Measurements from ENCODE around the gene CKMT2. TPM values are rescaled to one million over a fixed set of nuclear protein-coding genes. Genes with fewer than 3 reads are reported as not detected.
A peak's percentile ranks its signal among the peaks of the same experiment; 100 is the strongest.
"Not testable (repeated sequence)": the region's sequence is repeated elsewhere in the genome, so short reads cannot be mapped to it uniquely, and the experiment has no call there.

CKMT2 gene
- total RNA-seq, 4 donors from 2014 or later = 2.1 TPM; not detected in 3

DNA sequence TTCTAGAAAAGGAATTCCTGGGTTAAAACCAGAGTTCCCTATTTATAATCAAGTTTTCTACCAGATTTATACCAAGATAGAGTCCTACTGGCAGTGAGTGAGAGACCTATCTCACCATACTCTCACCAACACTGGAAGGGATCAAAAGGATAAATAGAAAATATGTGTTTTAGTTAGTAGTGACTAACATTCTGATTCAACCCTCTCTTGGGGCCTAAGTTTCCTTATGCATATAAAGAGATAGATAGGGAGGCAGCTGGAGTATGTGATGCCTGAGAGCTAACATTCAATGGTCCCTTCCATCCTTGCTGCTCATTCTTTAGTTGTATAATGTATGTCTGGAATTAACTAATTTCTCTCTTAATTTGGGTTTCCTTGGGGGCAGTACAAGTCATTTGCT is 32.0 kb downstream of the CKMT2 start:
- intact Hi-C loops (cut with DNase I) = no loop called here

DNA sequence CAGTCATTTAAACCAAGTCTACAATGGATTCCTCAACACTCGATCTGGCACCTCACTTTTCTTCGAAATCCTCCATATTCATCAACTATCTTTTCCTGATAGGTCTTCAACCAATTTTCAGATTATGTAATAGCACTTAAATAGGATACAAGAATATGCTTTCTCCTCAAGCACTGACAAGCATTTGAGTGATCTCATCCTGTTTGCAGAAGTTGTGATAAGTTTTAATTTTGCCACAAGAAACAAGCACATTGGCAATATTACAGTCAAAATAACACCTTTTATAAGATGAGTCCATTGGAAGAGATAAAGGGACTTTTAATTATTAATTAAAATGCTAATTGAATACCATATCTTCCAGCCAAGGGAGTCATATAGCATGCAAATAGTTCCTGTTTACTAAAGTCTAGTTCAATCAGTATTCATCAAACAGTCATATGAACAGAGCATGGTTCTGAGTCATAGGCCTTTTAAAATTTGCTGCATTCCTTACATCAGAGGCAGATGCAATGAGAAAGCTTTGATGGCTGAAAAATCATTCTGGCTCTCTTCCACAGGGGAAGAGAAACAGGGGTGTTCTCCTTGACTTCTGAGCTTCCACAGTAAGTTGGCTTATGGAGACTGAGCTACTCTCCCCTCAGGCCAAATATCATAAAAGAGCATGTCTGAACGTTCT is 35.5 kb downstream of the CKMT2 start:
- Histone ChIP-seq H3K36me3 (no peaks in the 10 kb centered on the region), H3K27ac (peak overlapping the region in 2 of 4 donors; percentile 25 to 37), H3K9me3 (peaks cover 0 to 5% (median 0%) of the 10 kb centered on the region in 3 donors), H3K4me1 (peaks cover 0 to 13% (median 3%) of the 10 kb centered on the region in 3 donors), H3K4me3 (no peak overlapping the region), H3K27me3 (no peaks in the 10 kb centered on the region)
- intact Hi-C loops (cut with DNase I) = no loop called here
- TF ChIP-seq POLR2A (IDR thresholded peaks at IDR 0.05) = no peak
- TF ChIP-seq, protein P1, sequence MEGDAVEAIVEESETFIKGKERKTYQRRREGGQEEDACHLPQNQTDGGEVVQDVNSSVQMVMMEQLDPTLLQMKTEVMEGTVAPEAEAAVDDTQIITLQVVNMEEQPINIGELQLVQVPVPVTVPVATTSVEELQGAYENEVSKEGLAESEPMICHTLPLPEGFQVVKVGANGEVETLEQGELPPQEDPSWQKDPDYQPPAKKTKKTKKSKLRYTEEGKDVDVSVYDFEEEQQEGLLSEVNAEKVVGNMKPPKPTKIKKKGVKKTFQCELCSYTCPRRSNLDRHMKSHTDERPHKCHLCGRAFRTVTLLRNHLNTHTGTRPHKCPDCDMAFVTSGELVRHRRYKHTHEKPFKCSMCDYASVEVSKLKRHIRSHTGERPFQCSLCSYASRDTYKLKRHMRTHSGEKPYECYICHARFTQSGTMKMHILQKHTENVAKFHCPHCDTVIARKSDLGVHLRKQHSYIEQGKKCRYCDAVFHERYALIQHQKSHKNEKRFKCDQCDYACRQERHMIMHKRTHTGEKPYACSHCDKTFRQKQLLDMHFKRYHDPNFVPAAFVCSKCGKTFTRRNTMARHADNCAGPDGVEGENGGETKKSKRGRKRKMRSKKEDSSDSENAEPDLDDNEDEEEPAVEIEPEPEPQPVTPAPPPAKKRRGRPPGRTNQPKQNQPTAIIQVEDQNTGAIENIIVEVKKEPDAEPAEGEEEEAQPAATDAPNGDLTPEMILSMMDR (IDR thresholded peaks at IDR 0.05) = no peak
- 57 to 63% methylated on average over 3 of the region's 3 CpGs for WGBS, 2 donors
- no peak for DNase-seq

More for the DNA sequence above, 32.0 kb downstream of the CKMT2 start:
- H3K36me3 ChIP-seq = no peaks in the 10 kb centered on the region
- no peaks in the 10 kb centered on the region for H3K9me3 ChIP-seq
- no peak for TF ChIP-seq POLR2A (IDR thresholded peaks at IDR 0.05)
- TF ChIP-seq, protein P1 (IDR thresholded peaks at IDR 0.05) = no peak
- H3K4me1 ChIP-seq = peaks cover 0 to 13% (median 3%) of the 10 kb centered on the region in 3 donors
- DNase-seq = no peak
- H3K27me3 ChIP-seq = no peaks in the 10 kb centered on the region
- H3K27ac ChIP-seq = no peak overlapping the region
- H3K4me3 ChIP-seq = no peak overlapping the region

DNA sequence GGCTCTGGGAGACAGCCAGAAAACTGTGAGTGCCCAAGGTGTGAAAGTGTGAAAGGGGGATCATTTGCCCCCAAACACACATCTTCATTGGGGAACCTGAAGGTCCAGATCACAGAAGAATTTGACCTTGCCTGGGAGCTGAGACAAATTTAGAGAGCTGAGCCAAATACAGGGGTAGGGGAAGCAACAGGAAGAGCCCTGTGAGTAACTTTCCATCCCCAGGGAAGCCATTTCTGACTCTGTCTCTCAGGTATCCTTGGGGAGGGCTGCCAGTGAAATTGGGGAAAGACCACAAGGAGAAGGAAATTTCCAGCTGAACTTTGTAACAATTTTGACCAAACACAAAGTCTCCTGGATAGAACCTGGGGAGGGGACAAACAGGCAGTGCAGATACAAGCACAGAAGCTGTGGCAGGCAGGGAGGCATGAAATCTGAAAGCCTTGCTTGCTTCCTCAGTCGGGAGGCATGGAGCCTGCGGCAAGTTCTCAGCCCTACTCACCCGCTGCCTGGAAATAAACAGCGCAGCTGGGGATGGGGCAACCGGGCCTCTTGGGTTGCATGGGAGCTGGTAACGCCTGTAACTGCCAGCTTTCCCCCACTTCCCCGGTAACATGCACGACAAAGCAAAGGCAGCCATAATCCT is 36.8 kb downstream of the CKMT2 start:
- H3K36me3 ChIP-seq = no peaks in the 10 kb centered on the region
- TF ChIP-seq POLR2A (IDR thresholded peaks at IDR 0.05) = no peak
- TF ChIP-seq, protein P1 (IDR thresholded peaks at IDR 0.05) = no peak
- H3K27me3 ChIP-seq = no peaks in the 10 kb centered on the region
- WGBS, 2 donors = 91 to 96% methylated on average over 7 to 8 of the region's 8 CpGs
- no peak overlapping the region for H3K27ac ChIP-seq
- DNase-seq = no peak
- no peak overlapping the region for H3K4me3 ChIP-seq
- intact Hi-C loops (cut with DNase I) = no loop called here
- peaks cover 0 to 13% (median 3%) of the 10 kb centered on the region in 3 donors for H3K4me1 ChIP-seq
- peaks cover 0 to 6% (median 0%) of the 10 kb centered on the region in 3 donors for H3K9me3 ChIP-seq

GRCh38 chr5:81270394-81271027 is 37.4 kb downstream of the CKMT2 start:
- 90% methylated on average over 2 of the region's 2 CpGs; no CpG with 5 or more reads in 1 of the 2 donors for WGBS, 2 donors
- H3K4me1 ChIP-seq = peaks cover 0 to 13% (median 3%) of the 10 kb centered on the region in 3 donors
- H3K9me3 ChIP-seq; H3K27me3 ChIP-seq; intact Hi-C loops (cut with DNase I); H3K4me3 ChIP-seq; H3K36me3 ChIP-seq; H3K27ac ChIP-seq; DNase-seq: not testable (repeated sequence)

GRCh38 chr5:81283976-81284375 is 50.9 kb downstream of the CKMT2 start:
- TF ChIP-seq, protein P1 (IDR thresholded peaks at IDR 0.05) = no peak
- no peak for TF ChIP-seq POLR2A (IDR thresholded peaks at IDR 0.05)
- 75 to 94% methylated on average over 1 of the region's 1 CpG for WGBS, 2 donors
- Histone ChIP-seq H3K4me3 (no peak overlapping the region), H3K36me3 (no peaks in the 10 kb centered on the region), H3K9me3 (no peaks in the 10 kb centered on the region), H3K27me3 (no peaks in the 10 kb centered on the region), H3K4me1 (peaks cover 0 to 5% (median 0%) of the 10 kb centered on the region in 3 donors), H3K27ac (no peak overlapping the region)
- no peak for DNase-seq
- intact Hi-C loops (cut with DNase I) = no loop called here

All from esophagus squamous epithelium (tissue), 5 donors.